GM12878 (cell line): ENCODE results near the gene TTC39B.

ENCODE experiments used
- CTCF ChIP-seq, 3 experiments: IDR thresholded peaks in 2 of 3; conservative IDR thresholded peaks in 1 of 3; 2 replicates each; pipeline ENCODE4 v1.5.1; 2011; ENCODE audit warnings: low read depth in 3 of 3, low read length in 3 of 3, mild to moderate bottlenecking in 3 of 3, control low read depth in 2 of 3, moderate library complexity in 2 of 3, inconsistent platforms in 1 of 3, mixed read lengths in 1 of 3; ENCODE audit not compliant: control insufficient read depth in 2 of 3, insufficient read depth in 1 of 3; ENCODE audit errors: extremely low read depth in 1 of 3
- EGR1 ChIP-seq, 2 experiments: IDR thresholded peaks; 1 replicate in 1 of 2; 2 replicates in 1 of 2; pipeline ENCODE4 v1.6.1; 2011 to 2012; ENCODE audit warnings: low read depth in 2 of 2, low read length in 2 of 2, borderline replicate concordance in 1 of 2, mild to moderate bottlenecking in 1 of 2, moderate library complexity in 1 of 2
- EP300 ChIP-seq, 2 experiments: fragments of 150-350 bp in 1 of 2; IDR thresholded peaks; 2 replicates each; pipeline ENCODE4 v1.6.1; 2011 to 2012; ENCODE audit warnings: low read depth in 2 of 2, low read length in 2 of 2, borderline replicate concordance in 1 of 2, improper control_type of control experiment in 1 of 2, inconsistent platforms in 1 of 2; ENCODE audit not compliant: control insufficient read depth in 1 of 2
- ESRRA ChIP-seq: IDR thresholded peaks from 2 replicates; pipeline ENCODE4 v1.6.1; 2012; ENCODE audit warnings: mild to moderate bottlenecking, low read length, improper control_type of control experiment
- MAX ChIP-seq: IDR thresholded peaks from 2 replicates; pipeline ENCODE4 v1.6.1; 2012; ENCODE audit warnings: low read depth, low read length, improper control_type of control experiment
- NRF1 ChIP-seq: conservative IDR thresholded peaks from 2 replicates; pipeline ENCODE4 v1.6.1; 2011; ENCODE audit warnings: mild to moderate bottlenecking, low read depth, low read length, improper control_type of control experiment
- POLR2A ChIP-seq: IDR thresholded peaks from 2 replicates; pipeline ENCODE4 v1.6.1; 2011; ENCODE audit warnings: low read depth, mild to moderate bottlenecking, low read length
- RAD21 ChIP-seq: IDR thresholded peaks from 2 replicates; pipeline ENCODE4 v1.6.1; 2011; ENCODE audit warnings: mild to moderate bottlenecking, low read depth, low read length, moderate library complexity; ENCODE audit not compliant: insufficient read depth
- RFX5 ChIP-seq: IDR thresholded peaks from 2 replicates; pipeline ENCODE4 v1.6.1; 2011; ENCODE audit warnings: low read depth, low read length, improper control_type of control experiment
- SMC3 ChIP-seq: IDR thresholded peaks from 2 replicates; pipeline ENCODE4 v1.6.1; 2011; ENCODE audit warnings: low read length, improper control_type of control experiment, borderline replicate concordance
- SREBF2 ChIP-seq: IDR thresholded peaks from 2 replicates; pipeline ENCODE4 v1.6.1; 2012; ENCODE audit warnings: mild to moderate bottlenecking, low read length
- TBL1XR1 ChIP-seq: IDR thresholded peaks from 2 replicates; pipeline ENCODE4 v1.6.1; 2012; ENCODE audit warnings: low read depth, low read length, improper control_type of control experiment
- YY1 ChIP-seq: IDR thresholded peaks from 2 replicates; pipeline ENCODE4 v1.6.1; 2011; ENCODE audit warnings: low read depth, mild to moderate bottlenecking, low read length

- TF ChIP-seq CTCF (IDR thresholded peaks at IDR 0.05 in 2 of 3, conservative IDR thresholded peaks at IDR 0.05 in 1 of 3; ENCODE audit: control insufficient read depth in 2 of 3, extremely low read depth in 1 of 3, insufficient read depth in 1 of 3, low read depth in 3 of 3, low read length in 3 of 3) = no peak
- TF ChIP-seq YY1 = no peak
- no peak for TF ChIP-seq POLR2A
- no peak for TF ChIP-seq NRF1
- no peak for TF ChIP-seq MAX
- TF ChIP-seq ESRRA = no peak
- no peak for TF ChIP-seq RFX5
- TF ChIP-seq RAD21 = no peak
- no peak for TF ChIP-seq EP300 (IDR thresholded peaks at IDR 0.05; ENCODE audit: borderline replicate concordance in 1 of 2, control insufficient read depth in 1 of 2, low read depth in 2 of 2, low read length in 2 of 2)
- TF ChIP-seq SMC3 = no peak
- TF ChIP-seq SREBF2 = no peak
- TF ChIP-seq EGR1 (IDR thresholded peaks at IDR 0.05; ENCODE audit: borderline replicate concordance in 1 of 2, low read depth in 2 of 2, low read length in 2 of 2) = no peak
- TF ChIP-seq TBL1XR1 = no peak
Observed at GRCh38 chr9:15180124-15180523, 126.9 kb downstream of the TTC39B start.
